ENCODE results near the gene SH3GL2. TPM values are rescaled to one million over a fixed set of nuclear protein-coding genes. Genes with fewer than 3 reads are reported as not detected.

SH3GL2 gene
- total RNA-seq, 4 donors from 2014 or later = 0.20 to 0.41 (median 0.32) TPM; not detected in 1

- no peak overlapping the region for H3K27ac ChIP-seq
- H3K27me3 ChIP-seq = no peaks in the 10 kb centered on the region
- no peak overlapping the region for H3K4me3 ChIP-seq
- TF ChIP-seq POLR2AphosphoS5 (IDR thresholded peaks at IDR 0.05) (no peak), POLR2A (IDR thresholded peaks at IDR 0.05) (no peak), EP300 (IDR thresholded peaks at IDR 0.05; ENCODE audit: low read depth) (no peak), CTCF (IDR thresholded peaks at IDR 0.05) (no peak)
- no peak for DNase-seq
- H3K9me3 ChIP-seq = no peaks in the 10 kb centered on the region
- no peaks in the 10 kb centered on the region for H3K4me1 ChIP-seq
- in situ Hi-C loops (cut with MboI; ENCODE audit: low pct_ligation_motif_present in 1 of 4, low pct_unique_long_range_greater_than_20kb in 1 of 4, low sequenced_read_pairs in 3 of 4) = no loop called here
- WGBS, 2 donors (ENCODE audit: low coverage in 1 of 2) = 85% methylated on average over 5 of the region's 5 CpGs; no CpG with 5 or more reads in 1 of the 2 donors
- H3K36me3 ChIP-seq = no peaks in the 10 kb centered on the region
- intact Hi-C loops (cut with DNase I; ENCODE audit: low total_unique reads) = loop anchor here (10.0 kb wide), 1 partner anchor 555 kb away; no protein-coding TSS in a partner anchor
Measured at GRCh38 chr9:17589771-17590170, 10.9 kb downstream of the SH3GL2 start.

GRCh38 chr9:17594961-17595360 is 16.1 kb downstream of the SH3GL2 start:
- Histone ChIP-seq H3K9me3 (no peaks in the 10 kb centered on the region), H3K27me3 (no peaks in the 10 kb centered on the region), H3K27ac (no peak overlapping the region), H3K4me3 (no peak overlapping the region), H3K36me3 (no peaks in the 10 kb centered on the region), H3K4me1 (no peaks in the 10 kb centered on the region)
- in situ Hi-C loops (cut with MboI; ENCODE audit: low pct_ligation_motif_present in 1 of 4, low pct_unique_long_range_greater_than_20kb in 1 of 4, low sequenced_read_pairs in 3 of 4) (no loop called here), intact Hi-C loops (cut with DNase I; ENCODE audit: low total_unique reads) (no loop called here)
- whole genome bisulfite sequencing, 2 donors (ENCODE audit: low coverage in 1 of 2) = 82 to 89% methylated on average over 3 of the region's 3 CpGs
- no peak for DNase-seq
- TF ChIP-seq EP300 (IDR thresholded peaks at IDR 0.05; ENCODE audit: low read depth) (no peak), POLR2AphosphoS5 (IDR thresholded peaks at IDR 0.05) (no peak), CTCF (IDR thresholded peaks at IDR 0.05) (no peak), POLR2A (IDR thresholded peaks at IDR 0.05) (no peak)

GRCh38 chr9:17597977-17598376 is 19.1 kb downstream of the SH3GL2 start:
- no peak for TF ChIP-seq POLR2AphosphoS5 (IDR thresholded peaks at IDR 0.05)
- TF ChIP-seq EP300 (IDR thresholded peaks at IDR 0.05; ENCODE audit: low read depth) = no peak
- no peak for TF ChIP-seq CTCF (IDR thresholded peaks at IDR 0.05)
- TF ChIP-seq POLR2A (IDR thresholded peaks at IDR 0.05) = no peak
- intact Hi-C loops (cut with DNase I; ENCODE audit: low total_unique reads) = no loop called here

GRCh38 chr9:17600962-17601593 is 22.2 kb downstream of the SH3GL2 start:
- DNase-seq = no peak
- no peaks in the 10 kb centered on the region for H3K4me1 ChIP-seq
- intact Hi-C loops (cut with DNase I; ENCODE audit: low total_unique reads) = no loop called here

More at GRCh38 chr9:17597977-17598376, 19.1 kb downstream of the SH3GL2 start:
- DNase-seq = no peak
- Histone ChIP-seq H3K9me3 (no peaks in the 10 kb centered on the region), H3K4me1 (no peaks in the 10 kb centered on the region), H3K27me3 (no peaks in the 10 kb centered on the region), H3K27ac (no peak overlapping the region), H3K36me3 (no peaks in the 10 kb centered on the region), H3K4me3 (no peak overlapping the region)
- WGBS, 2 donors (ENCODE audit: low coverage in 1 of 2) = 78 to 85% methylated on average over 3 of the region's 3 CpGs
- in situ Hi-C loops (cut with MboI; ENCODE audit: low pct_ligation_motif_present in 1 of 4, low pct_unique_long_range_greater_than_20kb in 1 of 4, low sequenced_read_pairs in 3 of 4) = no loop called here

More at GRCh38 chr9:17600962-17601593, 22.2 kb downstream of the SH3GL2 start:
- H3K36me3 ChIP-seq = no peaks in the 10 kb centered on the region
- TF ChIP-seq EP300 (IDR thresholded peaks at IDR 0.05; ENCODE audit: low read depth) (no peak), POLR2AphosphoS5 (IDR thresholded peaks at IDR 0.05) (no peak), POLR2A (IDR thresholded peaks at IDR 0.05) (no peak), CTCF (IDR thresholded peaks at IDR 0.05) (no peak)
- H3K9me3 ChIP-seq = no peaks in the 10 kb centered on the region
- in situ Hi-C loops (cut with MboI; ENCODE audit: low pct_ligation_motif_present in 1 of 4, low pct_unique_long_range_greater_than_20kb in 1 of 4, low sequenced_read_pairs in 3 of 4) = no loop called here
- no peak overlapping the region for H3K27ac ChIP-seq
- H3K4me3 ChIP-seq = no peak overlapping the region
- no peaks in the 10 kb centered on the region for H3K27me3 ChIP-seq
- WGBS, 2 donors (ENCODE audit: low coverage in 1 of 2) = 60 to 67% methylated on average over 3 to 5 of the region's 5 CpGs

All from transverse colon (tissue), 4 donors.